SK-MEL-5 (cell line): ENCODE data around the gene SERTAD3. TPM values are rescaled to one million over a fixed set of nuclear protein-coding genes. Genes with fewer than 3 reads are reported as not detected.
"Not testable (repeated sequence)": the region's sequence is repeated elsewhere in the genome, so short reads cannot be mapped to it uniquely, and the experiment has no call there.

Source experiments
- DNase-seq: peaks from one replicate; pipeline ENCODE4 v3.0.0-alpha.2; 2016; ENCODE audit warnings: low read depth, low spot score
- in situ Hi-C: cut with HindIII; loops from 2 replicates; pipeline ENCODE4 v1.10.0; 2016; ENCODE audit warnings: low sequenced_read_pairs, high pct_unique_total_duplicates, low pct_unique_long_range_greater_than_20kb
- polyA plus RNA-seq, 2 experiments: library from polyadenylated mRNA; depleted of rRNA; stranded (reverse); fragments of >200 nt; gene quantifications; 2 replicates each; pipeline ENCODE4 v1.2.3, GENCODE V29; 2015
- total RNA-seq: library from RNA; depleted of rRNA; stranded (reverse); fragments of >200 nt; shearing (Covaris generic); gene quantifications from 2 replicates; pipeline ENCODE4 v1.2.3, GENCODE V29; 2014; rRNA removed

Gene SERTAD3, protein sequence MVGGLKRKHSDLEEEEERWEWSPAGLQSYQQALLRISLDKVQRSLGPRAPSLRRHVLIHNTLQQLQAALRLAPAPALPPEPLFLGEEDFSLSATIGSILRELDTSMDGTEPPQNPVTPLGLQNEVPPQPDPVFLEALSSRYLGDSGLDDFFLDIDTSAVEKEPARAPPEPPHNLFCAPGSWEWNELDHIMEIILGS
- total RNA-seq, result 10.8 and 12.8 TPM in 2 replicates
- 11.7 and 12.8 TPM in 2 replicates for polyA plus RNA-seq (2015; cell fraction: cytosol; rRNA removed)
- polyA plus RNA-seq (2015; cell fraction: nucleus; rRNA removed), result 3.4 and 6.7 TPM in 2 replicates

DNA sequence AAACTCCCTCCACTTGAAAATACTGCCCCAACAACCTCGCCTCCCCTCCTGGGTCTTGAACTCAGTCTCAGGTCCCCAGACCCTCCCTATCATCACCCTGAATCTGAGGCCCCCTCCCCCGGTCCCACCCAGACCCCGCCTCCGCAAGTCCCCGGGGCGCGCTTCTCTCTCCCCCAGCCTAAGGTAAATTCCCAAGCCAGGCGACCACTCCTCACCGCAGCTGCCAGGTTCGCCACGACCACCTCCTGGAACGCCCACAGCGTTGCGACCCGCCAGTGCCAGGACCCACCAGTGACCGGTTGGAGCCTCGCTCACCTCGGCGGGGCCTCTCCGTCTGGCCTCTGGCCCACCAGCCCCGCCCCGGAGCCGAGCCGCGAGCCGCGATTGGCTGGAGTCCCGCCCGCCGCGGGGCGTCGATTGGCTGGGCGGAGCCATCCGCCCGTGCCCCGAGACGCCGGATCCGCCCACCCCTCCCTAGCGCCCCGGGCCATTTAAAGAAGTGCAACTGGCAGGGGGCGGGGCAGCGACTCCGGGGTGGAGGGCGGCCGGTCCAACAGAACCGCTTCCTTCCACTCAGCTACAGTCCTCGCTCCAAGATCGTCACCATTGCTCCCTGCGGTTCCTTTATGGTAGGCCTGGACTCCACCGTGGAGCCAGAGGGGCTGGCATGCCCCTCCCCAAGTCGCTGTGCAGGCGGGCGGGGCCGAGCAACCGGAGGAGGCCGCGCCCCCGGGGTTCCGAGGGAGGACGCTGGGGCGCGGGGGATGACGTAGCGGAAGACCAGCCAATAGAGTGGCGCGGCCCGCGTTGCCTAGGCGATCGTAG lies at the start of gene SERTAD3:
Gene SERTAD3 (minus strand): TSS at position 336 of the 825 bp plus-strand sequence. CDS start 2,255 bp downstream, outside the sequence.
- peak; percentile 92 for DNase-seq
- in situ Hi-C loops, result no loop called here

DNA sequence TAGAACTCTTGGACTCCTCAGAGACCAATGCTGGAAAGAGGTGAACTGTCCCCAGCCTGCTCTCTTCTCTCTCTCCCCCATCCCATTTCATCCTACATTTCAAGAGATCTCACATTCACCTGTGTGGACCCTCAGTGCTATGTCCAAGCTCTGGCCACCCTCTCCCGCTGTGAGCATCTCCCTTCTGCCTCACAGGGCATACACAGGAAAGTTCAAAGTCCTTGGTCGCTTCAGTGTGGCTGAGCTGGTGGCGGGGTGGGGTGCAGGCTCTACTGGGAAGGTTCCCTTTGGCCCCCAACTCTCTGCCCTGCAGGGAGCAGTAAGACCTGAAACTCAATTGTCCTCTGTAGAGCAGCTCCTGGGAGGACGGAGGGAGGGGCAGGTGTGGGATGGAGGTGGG lies 49.6 kb upstream of the SERTAD3 start:
- in situ Hi-C loops, result no loop called here
- no peak for DNase-seq

DNA sequence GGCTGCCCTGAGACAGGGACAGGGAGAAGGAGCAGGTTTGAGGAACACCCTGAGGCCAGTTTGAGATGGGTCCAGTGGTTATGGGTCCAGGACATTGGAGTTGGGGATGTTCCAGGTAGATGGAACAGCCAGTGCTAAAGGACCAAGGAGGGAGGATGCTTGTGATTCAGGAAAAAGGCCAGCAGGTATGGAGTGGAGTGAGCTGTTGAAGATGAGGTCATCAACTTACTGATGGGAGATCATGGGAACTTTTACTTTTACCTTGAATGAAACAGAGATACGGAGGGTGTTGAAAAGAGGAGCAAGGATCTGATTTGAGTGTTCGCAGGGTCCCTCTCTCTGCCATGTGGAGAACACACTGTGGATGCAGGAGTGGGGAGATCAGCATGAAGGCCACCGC lies 48.1 kb upstream of the SERTAD3 start:
- in situ Hi-C loops, result no loop called here
- no peak for DNase-seq

DNA sequence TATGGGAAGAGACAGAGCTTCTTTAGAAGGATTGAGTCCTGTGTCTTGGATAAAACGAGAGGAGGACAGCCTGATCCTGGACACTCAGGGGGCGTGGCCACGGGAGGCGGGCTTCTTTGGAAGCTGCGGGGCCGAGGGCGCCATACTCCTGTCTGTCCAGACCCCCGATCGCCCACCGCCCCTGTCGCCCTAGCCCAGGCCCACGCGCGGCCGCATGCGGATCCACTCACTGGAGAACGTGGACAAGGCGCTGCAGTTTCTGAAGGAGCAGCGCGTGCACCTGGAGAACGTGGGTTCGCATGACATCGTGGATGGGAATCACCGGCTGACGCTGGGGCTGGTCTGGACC lies 45.7 kb upstream of the SERTAD3 start:
- no peak for DNase-seq
- in situ Hi-C loops, result no loop called here

DNA sequence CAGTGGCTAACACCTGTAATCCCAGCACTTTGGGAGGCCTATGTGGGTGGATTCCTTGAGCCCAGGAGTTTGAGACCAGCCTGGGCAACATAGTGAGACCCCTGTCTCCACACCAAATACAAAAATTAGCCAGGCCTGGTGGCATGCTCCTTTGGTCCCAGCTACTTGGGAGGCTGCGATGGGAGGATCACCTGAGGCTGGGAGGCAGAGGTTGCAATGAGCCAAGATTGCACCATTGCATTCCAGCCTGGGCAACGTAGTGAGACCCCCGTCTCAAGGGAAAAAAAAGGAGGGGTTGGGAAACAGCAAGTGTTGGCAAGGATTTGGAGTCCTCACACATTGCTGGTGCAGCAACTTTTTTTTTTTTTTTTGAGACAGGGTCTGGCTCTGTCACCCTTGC lies 41.9 kb upstream of the SERTAD3 start:
- in situ Hi-C loops, result no loop called here
- DNase-seq, result no peak

DNA sequence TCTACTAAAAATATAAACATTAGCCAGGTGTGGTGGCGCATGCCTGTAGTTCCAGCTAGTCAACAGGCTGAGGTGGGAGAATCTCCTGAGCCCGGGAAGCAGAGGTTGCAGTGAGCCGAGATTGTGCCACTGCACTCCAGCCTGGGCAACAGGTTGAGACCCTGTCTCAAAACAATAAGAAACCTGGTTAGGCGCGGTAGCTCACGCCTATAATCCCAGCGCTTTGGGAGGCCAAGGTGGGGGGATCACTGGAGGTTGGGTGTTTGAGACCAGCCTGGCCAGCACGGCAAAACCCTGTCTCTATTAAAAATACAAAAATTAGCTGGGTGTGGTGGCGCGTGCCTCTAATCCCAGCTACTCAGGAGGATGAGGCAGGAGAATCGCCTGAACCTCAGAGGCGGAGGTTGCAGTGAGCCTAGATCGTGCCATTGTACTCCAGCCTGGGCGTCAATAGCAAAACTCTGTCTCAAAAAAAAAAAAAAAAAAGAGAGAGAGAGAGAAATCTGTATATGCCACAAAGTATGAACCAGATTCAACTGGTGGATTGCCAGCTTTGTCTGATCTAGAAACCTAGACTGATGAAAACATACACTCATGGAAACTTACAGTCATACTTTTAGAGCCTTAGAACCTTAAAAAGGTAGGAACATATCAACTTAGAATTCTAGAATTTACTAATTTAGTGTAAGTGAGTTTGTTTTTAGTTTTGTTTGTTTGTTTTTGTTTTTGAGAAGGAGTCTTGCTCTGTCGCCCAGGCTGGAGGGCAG lies 31.9 kb upstream of the SERTAD3 start:
- in situ Hi-C loops, DNase-seq: not testable (repeated sequence)

DNA sequence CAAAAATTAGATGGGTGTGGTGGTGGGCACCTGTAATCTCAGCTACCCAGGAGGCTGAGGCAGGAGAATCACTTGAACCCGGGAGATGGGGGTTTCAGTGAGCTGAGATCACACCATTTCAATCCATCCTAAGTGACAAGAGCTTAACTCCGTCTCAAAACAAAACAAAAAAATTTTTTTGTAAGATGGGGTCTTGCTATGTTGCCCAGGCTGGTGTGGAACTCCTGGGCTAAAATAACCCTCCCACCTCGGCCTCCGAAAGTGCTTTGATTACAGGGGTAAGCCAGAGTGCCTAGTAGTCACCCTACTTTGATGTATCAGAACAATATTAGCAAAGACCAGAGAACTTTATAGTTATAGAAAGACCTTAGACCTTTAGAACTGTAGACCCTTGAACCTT lies 30.6 kb upstream of the SERTAD3 start:
- no peak for DNase-seq
- in situ Hi-C loops, result no loop called here

DNA sequence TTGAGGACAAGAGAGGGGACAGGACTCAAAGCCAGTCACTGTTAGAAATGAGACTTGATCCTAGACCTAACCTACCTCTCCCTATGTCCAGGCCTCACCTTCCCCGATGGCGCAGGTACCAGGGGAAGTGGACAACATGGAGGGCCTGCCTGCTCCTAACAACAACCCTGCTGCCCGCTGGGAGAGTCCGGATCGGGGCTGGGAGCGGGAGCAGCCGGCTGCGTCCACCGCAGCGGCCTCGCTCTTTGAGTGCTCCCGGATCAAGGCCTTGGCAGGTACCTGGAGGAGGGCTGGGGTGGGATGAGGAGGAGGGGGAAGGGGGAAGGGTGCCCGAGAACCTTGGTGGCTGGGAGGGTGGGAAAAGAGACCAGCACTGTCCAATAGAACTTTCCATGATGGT lies 28.4 kb upstream of the SERTAD3 start:
- in situ Hi-C loops, result no loop called here
- DNase-seq, result no peak

DNA sequence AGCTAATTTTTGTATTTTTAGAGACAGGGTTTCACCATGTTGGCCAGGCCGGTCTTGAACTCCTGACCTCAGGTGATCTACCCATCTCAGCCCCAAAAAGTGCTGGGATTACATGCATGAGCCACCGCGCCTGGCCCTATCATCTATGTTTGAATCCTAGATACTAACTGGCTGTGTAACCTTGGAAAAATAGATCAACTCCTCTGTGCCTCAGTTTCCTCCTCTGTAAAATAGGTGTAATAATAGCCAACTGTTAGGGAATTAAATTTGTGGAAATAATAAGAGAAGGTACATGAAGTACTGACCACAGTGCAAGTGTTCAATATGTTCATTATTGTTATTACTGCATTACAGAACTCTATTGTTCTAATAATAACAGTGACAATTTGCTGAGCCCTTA lies 27.0 kb upstream of the SERTAD3 start:
- in situ Hi-C loops, result no loop called here
- no peak for DNase-seq

DNA sequence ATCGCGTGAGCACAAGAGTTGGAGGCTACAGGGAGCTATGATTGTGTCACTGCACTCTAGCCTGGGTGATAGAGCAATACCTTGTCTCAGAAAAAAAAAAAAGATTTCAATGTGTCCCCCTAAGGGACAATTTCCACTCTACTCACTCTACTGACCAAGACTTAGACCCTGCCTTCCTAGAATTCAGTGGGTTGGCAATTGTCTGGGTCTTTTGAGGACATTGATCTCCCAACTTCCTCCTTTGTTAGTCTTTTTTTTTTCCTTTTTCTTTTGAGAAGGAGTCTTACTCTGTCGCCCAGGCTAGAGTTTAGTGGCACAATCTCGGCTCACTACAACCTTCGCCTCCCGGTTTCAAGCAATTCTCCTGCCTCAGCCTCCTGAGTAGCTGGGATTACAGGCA lies 24.9 kb upstream of the SERTAD3 start:
- DNase-seq, result no peak
- in situ Hi-C loops, result no loop called here

DNA sequence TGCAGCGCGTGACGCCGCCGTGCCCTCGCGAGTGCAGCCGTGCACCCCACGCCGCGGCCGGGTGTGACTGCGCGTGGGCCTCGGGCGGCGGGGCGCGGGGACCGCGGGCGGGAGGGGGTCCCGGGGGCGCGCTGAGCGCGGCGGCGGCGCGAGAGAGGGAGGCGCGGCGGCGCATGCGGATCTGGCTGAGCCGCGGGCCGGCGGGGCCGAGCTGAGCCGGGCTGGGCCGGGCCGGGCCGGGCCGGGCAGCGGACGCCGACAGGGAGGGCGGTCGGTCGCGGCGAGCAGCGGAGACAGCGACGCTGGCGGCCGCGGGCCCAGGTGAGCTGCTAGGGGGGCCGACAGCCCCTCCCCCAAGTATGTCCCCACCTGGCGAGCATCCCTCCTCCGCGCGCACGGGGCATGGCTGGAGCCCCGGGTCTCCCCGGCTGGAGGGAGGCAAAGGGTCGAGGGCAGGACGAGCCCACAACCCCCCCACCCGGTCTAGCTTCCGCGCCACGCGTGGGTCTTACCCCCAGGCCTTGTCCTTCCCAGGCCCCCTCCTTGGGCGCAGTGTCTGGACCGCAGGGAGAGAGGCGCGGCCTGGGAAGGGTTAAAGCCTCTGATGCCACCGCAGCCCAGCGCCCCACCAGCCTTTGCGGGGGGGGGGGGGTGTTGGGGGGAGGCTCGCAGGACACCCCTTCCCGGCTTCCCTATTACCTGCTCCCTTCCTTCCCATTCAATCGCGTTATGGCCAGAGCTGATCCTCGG lies 23.0 kb upstream of the SERTAD3 start, which contains the start of gene SPTBN4:
Gene SPTBN4 (plus strand): TSS at position 17 of the 750 bp plus-strand sequence. CDS start 5,621 bp downstream, outside the sequence.
- in situ Hi-C loops, result no loop called here
- no peak for DNase-seq

DNA sequence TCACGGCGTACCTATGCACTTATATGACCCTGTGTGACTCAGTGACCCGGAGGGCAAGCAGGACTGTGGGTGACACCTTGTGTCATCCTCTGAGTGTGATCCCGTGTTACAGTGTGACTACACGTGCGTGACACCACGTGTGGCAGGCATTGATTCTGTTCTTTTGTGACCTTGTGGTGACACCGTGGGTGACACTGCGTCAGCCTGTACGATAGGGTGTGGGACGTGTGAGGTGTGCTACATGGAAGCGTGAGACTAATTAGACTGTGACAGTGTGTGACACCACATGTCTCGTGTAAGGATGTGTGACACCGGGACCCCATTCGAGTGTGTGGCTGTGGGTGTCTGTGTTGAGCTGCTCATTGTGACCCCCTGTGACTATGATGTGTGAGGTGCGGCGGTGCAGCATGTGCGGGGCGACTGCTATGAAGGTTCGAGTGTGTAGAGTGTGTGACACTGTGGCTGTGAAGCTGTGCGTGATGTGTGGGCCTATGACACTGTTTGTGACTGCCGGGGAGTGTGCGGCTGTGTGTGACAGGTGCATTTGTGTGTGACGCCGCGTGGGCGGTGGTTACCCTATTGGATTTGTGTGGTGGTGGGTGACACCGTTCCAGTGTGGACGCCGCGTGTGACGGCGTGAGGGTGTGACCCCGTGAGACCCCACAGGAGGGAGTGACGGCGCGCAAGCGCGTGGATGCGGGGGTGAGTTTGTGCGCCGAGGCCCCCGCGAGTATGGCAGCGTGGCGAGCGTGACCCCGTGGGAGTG lies 22.3 kb upstream of the SERTAD3 start:
- DNase-seq, result no peak
- in situ Hi-C loops, result no loop called here

DNA sequence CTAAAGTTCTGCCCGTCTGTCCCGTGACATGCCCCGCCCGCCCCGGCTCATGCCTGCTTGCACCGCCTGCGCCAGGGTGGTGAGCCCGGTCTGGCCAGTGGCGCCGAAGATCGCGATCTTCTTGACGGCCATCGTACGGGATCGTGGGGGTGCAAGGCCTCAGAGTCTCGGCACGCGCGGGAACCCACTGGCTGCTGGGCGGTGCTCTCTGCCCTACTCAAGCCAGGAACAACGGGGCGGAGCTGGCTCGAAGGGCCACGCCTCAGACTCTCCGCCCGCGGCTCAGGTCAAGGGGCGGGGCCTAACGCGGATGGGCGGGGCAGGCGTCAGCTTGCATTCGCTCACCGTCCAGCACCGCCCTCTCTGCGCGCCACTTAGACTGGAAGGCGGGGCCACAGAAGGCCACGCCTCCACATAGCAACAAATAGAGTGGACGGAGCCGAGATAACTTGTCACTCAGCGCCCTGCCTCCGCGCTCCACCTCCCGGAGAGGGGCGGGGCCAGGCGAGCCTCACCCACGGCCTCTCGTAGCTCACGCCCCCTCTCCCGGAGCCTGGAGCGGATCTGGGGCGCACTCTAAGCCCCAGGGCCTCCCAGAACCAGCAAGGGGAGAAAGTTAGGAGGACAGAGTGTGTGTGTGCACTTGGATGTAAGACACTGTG lies 21.6 kb upstream of the SERTAD3 start, which contains the start of gene BLVRB:
Gene BLVRB (minus strand): TSS at position 189 of the 662 bp plus-strand sequence. CDS start 57 bp downstream, at position 132.
- in situ Hi-C loops, result no loop called here
- DNase-seq, result peak; percentile 98

DNA sequence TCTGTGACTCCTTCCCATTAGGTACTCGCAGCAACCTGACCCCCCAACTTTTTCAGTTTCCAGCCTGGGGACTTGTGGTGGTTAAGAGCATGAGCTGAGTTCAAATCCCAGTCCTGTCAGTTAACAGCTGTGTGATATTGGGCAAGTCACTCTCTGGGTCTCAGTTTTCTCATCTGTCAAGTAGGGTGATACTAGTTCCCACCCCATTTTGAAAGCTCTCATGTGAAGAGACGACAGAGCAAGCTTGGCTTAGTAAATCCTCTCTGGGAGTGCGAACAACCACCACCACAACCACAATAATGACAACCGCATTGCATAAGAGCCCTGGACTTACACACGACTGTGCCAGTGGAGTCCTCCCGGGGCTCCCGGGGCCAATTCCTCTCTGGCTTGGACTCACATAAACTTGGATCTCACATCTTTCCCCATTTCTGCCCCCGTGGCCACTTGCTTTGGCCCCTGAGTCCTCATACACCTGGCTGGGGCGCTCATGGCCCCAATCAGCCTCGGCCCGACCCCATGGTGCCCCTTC lies 21.0 kb upstream of the SERTAD3 start:
- DNase-seq, result peak; percentile 43

DNA sequence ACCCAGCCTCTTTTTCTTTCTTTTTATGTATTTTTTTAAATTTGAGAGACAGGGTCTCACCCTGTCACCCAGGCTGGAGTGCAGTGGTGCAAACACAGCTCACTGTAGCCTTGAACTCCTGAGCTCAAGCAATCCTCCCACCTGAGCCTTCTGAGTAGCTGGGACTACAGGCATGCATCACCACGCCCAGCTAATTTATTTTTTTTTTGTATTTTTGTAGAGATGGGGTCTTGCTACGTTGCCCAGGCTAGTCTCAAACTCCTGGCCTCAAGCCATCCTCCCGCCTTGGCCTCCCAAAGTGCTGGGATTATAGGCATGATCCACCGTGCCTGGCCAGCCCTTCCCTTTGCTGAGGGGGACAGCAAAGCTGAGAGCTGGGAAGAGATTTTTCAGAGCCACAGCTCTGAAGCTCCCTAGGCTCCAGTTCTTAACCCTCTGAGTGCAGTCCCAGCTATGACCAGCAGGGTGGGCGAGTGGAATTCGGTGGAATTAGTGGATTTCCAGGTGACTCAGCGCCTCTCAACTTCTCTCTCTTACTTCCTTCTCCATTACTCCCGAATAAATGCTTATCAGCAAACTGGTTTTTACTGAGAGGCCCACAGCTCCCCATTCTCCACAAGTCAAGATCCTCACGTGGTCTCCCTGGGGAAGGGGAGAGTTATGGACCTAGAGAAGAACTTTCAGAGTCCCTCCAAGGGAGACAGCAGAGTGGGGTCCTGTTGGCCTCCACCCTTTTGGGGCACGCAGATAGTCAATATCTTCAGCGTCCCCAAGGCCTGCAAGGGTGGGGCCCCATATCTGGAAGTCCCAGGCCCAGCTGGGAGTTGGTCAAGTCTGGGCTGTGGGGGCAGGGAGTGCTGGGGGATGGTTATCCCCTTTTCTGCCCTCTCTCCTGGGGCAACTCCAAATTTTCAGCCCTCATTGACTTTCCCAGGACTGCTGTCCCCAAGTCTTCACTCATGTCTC lies 20.2 kb upstream of the SERTAD3 start:
- peak; percentile 88 for DNase-seq
- in situ Hi-C loops, result no loop called here

More for the DNA sequence above, 21.0 kb upstream of the SERTAD3 start:
- in situ Hi-C loops, result no loop called here
